Measurements from ENCODE around the gene SAC3D1. TPM values are rescaled to one million over a fixed set of nuclear protein-coding genes. Genes with fewer than 3 reads are reported as not detected.

Gene SAC3D1
- total and polyA plus RNA-seq, 8 donors = 1.8 to 97.6 (median 11.7) TPM

DNA sequence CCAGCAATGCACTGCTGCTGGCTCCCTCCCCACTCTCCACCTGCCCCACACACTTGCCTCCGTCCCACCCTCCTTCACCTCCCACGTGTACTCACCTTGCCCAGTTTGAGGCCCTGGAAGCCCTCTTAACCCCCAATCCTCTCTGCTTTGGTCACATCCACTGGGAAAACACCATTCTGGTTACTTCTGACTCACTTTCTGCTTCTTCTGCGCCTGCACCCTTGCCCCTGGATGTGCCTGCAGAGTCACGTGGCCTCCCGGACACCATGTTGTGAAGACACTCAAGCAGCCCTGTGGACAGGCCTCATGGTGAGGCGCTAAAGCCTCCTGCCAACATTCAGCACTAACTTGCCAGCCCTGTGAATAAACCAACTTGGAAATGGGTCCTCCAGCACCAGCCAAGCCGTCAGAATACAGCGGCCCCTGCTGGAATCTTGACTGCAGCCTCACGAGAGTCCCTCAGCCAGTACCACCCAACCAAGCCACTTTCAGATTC, 20.0 kb downstream of the SAC3D1 start:
- WGBS, 5 donors = 55 to 69% (median 64%) methylated on average over 9 of the region's 9 CpGs
- Histone ChIP-seq H3K4me3 (no peak overlapping the region), H3K4me1 (no peaks in the 10 kb centered on the region), H3K27ac (no peak overlapping the region), H3K9me3 (no peaks in the 10 kb centered on the region), H3K27me3 (no peaks in the 10 kb centered on the region), H3K36me3 (no peaks in the 10 kb centered on the region)
- no peak for TF ChIP-seq EP300 (IDR thresholded peaks at IDR 0.05)
- TF ChIP-seq, protein P1, sequence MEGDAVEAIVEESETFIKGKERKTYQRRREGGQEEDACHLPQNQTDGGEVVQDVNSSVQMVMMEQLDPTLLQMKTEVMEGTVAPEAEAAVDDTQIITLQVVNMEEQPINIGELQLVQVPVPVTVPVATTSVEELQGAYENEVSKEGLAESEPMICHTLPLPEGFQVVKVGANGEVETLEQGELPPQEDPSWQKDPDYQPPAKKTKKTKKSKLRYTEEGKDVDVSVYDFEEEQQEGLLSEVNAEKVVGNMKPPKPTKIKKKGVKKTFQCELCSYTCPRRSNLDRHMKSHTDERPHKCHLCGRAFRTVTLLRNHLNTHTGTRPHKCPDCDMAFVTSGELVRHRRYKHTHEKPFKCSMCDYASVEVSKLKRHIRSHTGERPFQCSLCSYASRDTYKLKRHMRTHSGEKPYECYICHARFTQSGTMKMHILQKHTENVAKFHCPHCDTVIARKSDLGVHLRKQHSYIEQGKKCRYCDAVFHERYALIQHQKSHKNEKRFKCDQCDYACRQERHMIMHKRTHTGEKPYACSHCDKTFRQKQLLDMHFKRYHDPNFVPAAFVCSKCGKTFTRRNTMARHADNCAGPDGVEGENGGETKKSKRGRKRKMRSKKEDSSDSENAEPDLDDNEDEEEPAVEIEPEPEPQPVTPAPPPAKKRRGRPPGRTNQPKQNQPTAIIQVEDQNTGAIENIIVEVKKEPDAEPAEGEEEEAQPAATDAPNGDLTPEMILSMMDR (IDR thresholded peaks at IDR 0.05) = no peak
- TF ChIP-seq POLR2AphosphoS5 (IDR thresholded peaks at IDR 0.05) = no peak
- TF ChIP-seq POLR2A (IDR thresholded peaks at IDR 0.05) = no peak
- intact Hi-C loops (cut with DNase I; ENCODE audit: low total_unique reads) = no loop called here
- peak in 1 of 2 donors; percentile 27 for DNase-seq

DNA sequence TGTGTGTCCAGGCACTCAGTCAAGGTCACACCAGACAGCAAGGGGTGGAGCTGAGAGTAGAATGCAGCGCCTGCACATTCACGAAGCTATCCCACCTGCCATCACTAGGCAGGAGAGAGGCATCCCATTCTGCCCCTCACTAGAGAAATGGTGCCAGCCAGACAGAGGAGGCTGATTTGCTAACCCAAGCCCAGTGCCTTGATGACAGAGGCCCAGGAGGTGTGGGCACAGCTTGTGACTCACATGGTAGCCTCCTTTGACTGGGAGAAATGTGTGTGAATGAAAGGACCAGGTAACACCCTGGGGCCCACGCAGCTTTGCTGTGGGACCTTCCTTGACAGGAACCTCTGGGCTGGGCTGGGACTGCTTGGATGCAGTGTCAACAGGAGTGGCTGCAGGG, 22.5 kb downstream of the SAC3D1 start:
- Histone ChIP-seq H3K36me3 (no peaks in the 10 kb centered on the region), H3K9me3 (no peaks in the 10 kb centered on the region), H3K4me1 (no peaks in the 10 kb centered on the region), H3K27me3 (no peaks in the 10 kb centered on the region), H3K27ac (no peak overlapping the region), H3K4me3 (no peak overlapping the region)
- 42 to 72% (median 61%) methylated on average over 3 of the region's 3 CpGs for WGBS, 5 donors
- no peak for TF ChIP-seq POLR2A (IDR thresholded peaks at IDR 0.05)
- TF ChIP-seq POLR2AphosphoS5 (IDR thresholded peaks at IDR 0.05) = no peak
- TF ChIP-seq, protein P1 (IDR thresholded peaks at IDR 0.05) = no peak
- TF ChIP-seq EP300 (IDR thresholded peaks at IDR 0.05) = no peak
- no peak for DNase-seq
- intact Hi-C loops (cut with DNase I; ENCODE audit: low total_unique reads) = no loop called here

DNA sequence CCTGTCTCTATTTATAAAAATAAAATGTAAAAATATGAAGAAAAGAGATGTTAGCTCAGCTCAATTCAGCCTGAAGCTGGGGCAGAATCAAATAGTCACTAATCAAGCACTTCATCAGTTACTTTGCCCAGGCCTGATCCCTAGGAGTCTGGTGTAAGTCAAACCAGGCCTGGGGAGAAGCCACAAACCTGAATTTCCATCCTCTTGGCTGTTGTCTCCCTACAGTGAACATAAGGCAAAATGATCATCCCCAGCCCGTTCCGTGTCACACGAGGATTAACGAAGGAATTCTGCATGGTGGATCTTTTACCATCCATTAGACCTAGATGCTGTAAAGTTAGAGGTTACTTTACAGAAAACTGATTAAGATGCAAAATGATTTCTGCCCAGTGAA, 23.8 kb downstream of the SAC3D1 start:
- no peaks in the 10 kb centered on the region for H3K4me1 ChIP-seq
- H3K36me3 ChIP-seq = no peaks in the 10 kb centered on the region
- H3K4me3 ChIP-seq = no peak overlapping the region
- no peak for DNase-seq
- H3K9me3 ChIP-seq = no peaks in the 10 kb centered on the region
- intact Hi-C loops (cut with DNase I; ENCODE audit: low total_unique reads) = no loop called here
- TF ChIP-seq POLR2AphosphoS5 (IDR thresholded peaks at IDR 0.05) (no peak), POLR2A (IDR thresholded peaks at IDR 0.05) (no peak), EP300 (IDR thresholded peaks at IDR 0.05) (no peak)
- TF ChIP-seq, protein P1 (IDR thresholded peaks at IDR 0.05) = no peak
- WGBS, 5 donors = 86 to 95% (median 91%) methylated on average over 4 of the region's 4 CpGs
- H3K27me3 ChIP-seq = no peaks in the 10 kb centered on the region
- no peak overlapping the region for H3K27ac ChIP-seq

DNA sequence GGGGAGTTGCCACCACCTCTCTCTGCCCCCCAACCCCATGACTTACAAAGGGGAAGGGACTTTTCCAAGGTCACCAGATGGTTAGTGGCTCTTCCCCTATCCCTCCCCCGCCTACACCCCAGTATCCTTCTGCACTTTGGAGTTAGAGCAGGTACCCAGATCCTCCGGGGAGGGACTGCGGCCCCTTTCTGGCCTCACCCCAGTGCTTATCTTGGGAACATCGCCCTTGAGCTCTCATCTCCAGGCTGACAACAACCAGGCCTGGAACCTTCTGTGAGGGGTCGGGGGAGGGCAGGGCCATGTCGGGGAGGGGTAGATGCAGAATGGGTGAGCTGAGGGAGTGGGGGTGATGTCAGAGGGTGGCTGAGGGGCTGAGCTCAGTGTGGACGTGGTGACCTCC, 24.8 kb downstream of the SAC3D1 start:
- DNase-seq = no peak
- Histone ChIP-seq H3K4me1 (no peaks in the 10 kb centered on the region), H3K27ac (no peak overlapping the region), H3K27me3 (no peaks in the 10 kb centered on the region), H3K9me3 (no peaks in the 10 kb centered on the region), H3K36me3 (no peaks in the 10 kb centered on the region), H3K4me3 (no peak overlapping the region)
- TF ChIP-seq EP300 (IDR thresholded peaks at IDR 0.05) = no peak
- no peak for TF ChIP-seq POLR2AphosphoS5 (IDR thresholded peaks at IDR 0.05)
- TF ChIP-seq, protein P1 (IDR thresholded peaks at IDR 0.05) = no peak
- no peak for TF ChIP-seq POLR2A (IDR thresholded peaks at IDR 0.05)
- 77 to 84% (median 79%) methylated on average over 7 of the region's 7 CpGs for WGBS, 5 donors
- intact Hi-C loops (cut with DNase I; ENCODE audit: low total_unique reads) = no loop called here
